ENCODE data around the gene FMO3.

Gene FMO3

DNA sequence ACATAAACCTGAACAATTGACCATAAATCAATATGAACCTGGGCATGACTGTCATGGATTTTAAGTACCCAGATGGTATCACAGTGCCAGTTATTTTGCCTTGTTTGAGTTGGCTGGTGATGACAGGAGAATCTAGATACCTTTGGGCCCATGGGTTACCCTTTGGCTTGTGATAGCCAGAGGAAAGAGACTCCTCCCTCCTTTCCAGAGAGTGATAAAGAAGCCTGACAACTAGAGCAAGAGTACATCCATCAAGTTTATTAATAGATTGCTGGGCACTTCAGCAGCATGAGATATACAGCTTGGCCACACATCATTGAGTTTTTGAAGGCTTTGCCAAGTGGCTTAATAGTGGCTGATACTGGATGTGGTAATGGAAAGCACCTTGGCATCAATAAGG is 6.6 kb upstream of the FMO3 start:
- no peaks in the 10 kb centered on the region for H3K9me3 ChIP-seq (ENCODE audit: control insufficient read depth, insufficient read depth, low read depth, low read length)
- H3K4me1 ChIP-seq (ENCODE audit: control insufficient read depth, insufficient read depth, low read length), result no peaks in the 10 kb centered on the region
- H3K4me3 ChIP-seq (ENCODE audit: low read depth, low read length), result no peak overlapping the region
- ChIA-PET CTCF (no interaction called here), POLR2A (no interaction called here)
- H3K36me3 ChIP-seq (ENCODE audit: control insufficient read depth in 2 of 2, insufficient read depth in 1 of 2, low read length in 2 of 2), result no peaks in the 10 kb centered on the region
- H3K27ac ChIP-seq (ENCODE audit: extremely low read depth, low read depth, low read length), result no peak overlapping the region
- TF ChIP-seq PRDM2 (tag by site-specific recombination; IDR thresholded peaks at IDR 0.05; ENCODE audit: borderline replicate concordance) (no peak), ZNF114 (tag by site-specific recombination; IDR thresholded peaks at IDR 0.05) (no peak), INSM2 (tag by site-specific recombination; IDR thresholded peaks at IDR 0.05) (no peak)
- TF ChIP-seq, protein P1, sequence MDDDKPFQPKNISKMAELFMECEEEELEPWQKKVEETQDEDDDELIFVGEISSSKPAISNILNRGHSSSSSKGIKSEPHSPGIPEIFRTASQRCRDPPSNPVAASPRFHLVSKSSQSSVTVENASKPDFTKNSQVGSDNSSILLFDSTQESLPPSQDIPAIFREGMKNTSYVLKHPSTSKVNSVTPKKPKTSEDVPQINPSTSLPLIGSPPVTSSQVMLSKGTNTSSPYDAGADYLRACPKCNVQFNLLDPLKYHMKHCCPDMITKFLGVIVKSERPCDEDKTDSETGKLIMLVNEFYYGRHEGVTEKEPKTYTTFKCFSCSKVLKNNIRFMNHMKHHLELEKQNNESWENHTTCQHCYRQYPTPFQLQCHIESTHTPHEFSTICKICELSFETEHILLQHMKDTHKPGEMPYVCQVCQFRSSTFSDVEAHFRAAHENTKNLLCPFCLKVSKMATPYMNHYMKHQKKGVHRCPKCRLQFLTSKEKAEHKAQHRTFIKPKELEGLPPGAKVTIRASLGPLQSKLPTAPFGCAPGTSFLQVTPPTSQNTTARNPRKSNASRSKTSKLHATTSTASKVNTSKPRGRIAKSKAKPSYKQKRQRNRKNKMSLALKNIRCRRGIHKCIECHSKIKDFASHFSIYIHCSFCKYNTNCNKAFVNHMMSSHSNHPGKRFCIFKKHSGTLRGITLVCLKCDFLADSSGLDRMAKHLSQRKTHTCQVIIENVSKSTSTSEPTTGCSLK (tag by site-specific recombination; IDR thresholded peaks at IDR 0.05), result no peak

DNA sequence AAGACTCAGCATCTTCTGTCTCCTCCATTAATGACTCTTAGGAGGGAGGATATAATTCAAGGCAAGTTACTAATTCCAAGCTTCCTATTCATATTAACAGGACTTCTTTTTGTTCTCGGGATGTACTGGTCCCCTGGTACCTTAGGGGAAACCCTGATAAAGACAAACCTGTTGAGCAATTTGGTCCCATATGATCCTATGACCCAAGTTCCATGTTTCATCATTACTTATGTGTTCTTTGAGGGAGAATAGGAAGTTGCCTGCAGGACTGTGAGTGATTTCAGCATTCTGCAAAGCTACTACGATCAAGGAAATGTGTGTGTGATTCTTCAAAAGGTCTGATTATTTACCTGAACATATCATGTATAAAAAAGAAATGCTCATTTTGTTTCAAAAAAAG is 5.8 kb upstream of the FMO3 start:
- Histone ChIP-seq H3K4me3 (ENCODE audit: low read depth, low read length) (no peak overlapping the region), H3K4me1 (ENCODE audit: control insufficient read depth, insufficient read depth, low read length) (no peaks in the 10 kb centered on the region), H3K27ac (ENCODE audit: extremely low read depth, low read depth, low read length) (no peak overlapping the region), H3K9me3 (ENCODE audit: control insufficient read depth, insufficient read depth, low read depth, low read length) (no peaks in the 10 kb centered on the region), H3K36me3 (ENCODE audit: control insufficient read depth in 2 of 2, insufficient read depth in 1 of 2, low read length in 2 of 2) (no peaks in the 10 kb centered on the region)
- TF ChIP-seq SP2 (tag by site-specific recombination; IDR thresholded peaks at IDR 0.05) (no peak), ZNF19 (tag by site-specific recombination; IDR thresholded peaks at IDR 0.05; ENCODE audit: low read depth) (no peak), ZBTB7A (tag by site-specific recombination; IDR thresholded peaks at IDR 0.05; ENCODE audit: low read depth) (no peak), RBAK (tag by site-specific recombination; IDR thresholded peaks at IDR 0.05) (no peak), IKZF3 (tag by site-specific recombination; IDR thresholded peaks at IDR 0.05) (no peak), KLF1 (tag by site-specific recombination; IDR thresholded peaks at IDR 0.05) (no peak), ZNF791 (tag by site-specific recombination; IDR thresholded peaks at IDR 0.05) (no peak), ZNF423 (tag by site-specific recombination; IDR thresholded peaks at IDR 0.05) (no peak), ZNF843 (tag by site-specific recombination; IDR thresholded peaks at IDR 0.05) (no peak), ZNF48 (tag by site-specific recombination; IDR thresholded peaks at IDR 0.05) (no peak)
- TF ChIP-seq, protein P2, sequence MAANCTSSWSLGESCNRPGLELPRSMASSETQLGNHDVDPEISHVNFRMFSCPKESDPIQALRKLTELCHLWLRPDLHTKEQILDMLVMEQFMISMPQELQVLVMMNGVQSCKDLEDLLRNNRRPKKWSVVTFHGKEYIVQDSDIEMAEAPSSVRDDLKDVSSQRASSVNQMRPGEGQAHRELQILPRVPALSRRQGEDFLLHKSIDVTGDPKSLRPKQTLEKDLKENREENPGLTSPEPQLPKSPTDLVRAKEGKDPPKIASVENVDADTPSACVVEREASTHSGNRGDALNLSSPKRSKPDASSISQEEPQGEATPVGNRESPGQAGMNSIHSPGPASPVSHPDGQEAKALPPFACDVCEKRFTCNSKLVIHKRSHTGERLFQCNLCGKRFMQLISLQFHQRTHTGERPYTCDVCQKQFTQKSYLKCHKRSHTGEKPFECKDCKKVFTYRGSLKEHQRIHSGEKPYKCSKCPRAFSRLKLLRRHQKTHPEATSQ (tag by site-specific recombination; IDR thresholded peaks at IDR 0.05), result no peak
- TF ChIP-seq, protein P3, sequence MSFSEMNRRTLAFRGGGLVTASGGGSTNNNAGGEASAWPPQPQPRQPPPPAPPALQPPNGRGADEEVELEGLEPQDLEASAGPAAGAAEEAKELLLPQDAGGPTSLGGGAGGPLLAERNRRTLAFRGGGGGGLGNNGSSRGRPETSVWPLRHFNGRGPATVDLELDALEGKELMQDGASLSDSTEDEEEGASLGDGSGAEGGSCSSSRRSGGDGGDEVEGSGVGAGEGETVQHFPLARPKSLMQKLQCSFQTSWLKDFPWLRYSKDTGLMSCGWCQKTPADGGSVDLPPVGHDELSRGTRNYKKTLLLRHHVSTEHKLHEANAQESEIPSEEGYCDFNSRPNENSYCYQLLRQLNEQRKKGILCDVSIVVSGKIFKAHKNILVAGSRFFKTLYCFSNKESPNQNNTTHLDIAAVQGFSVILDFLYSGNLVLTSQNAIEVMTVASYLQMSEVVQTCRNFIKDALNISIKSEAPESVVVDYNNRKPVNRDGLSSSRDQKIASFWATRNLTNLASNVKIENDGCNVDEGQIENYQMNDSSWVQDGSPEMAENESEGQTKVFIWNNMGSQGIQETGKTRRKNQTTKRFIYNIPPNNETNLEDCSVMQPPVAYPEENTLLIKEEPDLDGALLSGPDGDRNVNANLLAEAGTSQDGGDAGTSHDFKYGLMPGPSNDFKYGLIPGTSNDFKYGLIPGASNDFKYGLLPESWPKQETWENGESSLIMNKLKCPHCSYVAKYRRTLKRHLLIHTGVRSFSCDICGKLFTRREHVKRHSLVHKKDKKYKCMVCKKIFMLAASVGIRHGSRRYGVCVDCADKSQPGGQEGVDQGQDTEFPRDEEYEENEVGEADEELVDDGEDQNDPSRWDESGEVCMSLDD (tag by site-specific recombination; IDR thresholded peaks at IDR 0.05), result no peak
- POLR2A ChIA-PET, result no interaction called here
- CTCF ChIA-PET, result no interaction called here
